Dermis blood vessel endothelial cell (primary cell): ENCODE results near the gene OR52N4. TPM values are rescaled to one million over a fixed set of nuclear protein-coding genes. Genes with fewer than 3 reads are reported as not detected.
"Not testable (repeated sequence)": the region's sequence is repeated elsewhere in the genome, so short reads cannot be mapped to it uniquely, and the experiment has no call there.

Experiments
- DNase-seq: peaks from one replicate; pipeline ENCODE4 v3.0.0; 2010
- total RNA-seq: library from RNA; depleted of rRNA; stranded (reverse); fragments of >200 nt; gene quantifications from 2 replicates; pipeline ENCODE4 v1.2.3, GENCODE V29; 2014

OR52N4 gene
- 0.17 TPM in 1 of 2 replicates, not detected in the other for total RNA-seq

DNA sequence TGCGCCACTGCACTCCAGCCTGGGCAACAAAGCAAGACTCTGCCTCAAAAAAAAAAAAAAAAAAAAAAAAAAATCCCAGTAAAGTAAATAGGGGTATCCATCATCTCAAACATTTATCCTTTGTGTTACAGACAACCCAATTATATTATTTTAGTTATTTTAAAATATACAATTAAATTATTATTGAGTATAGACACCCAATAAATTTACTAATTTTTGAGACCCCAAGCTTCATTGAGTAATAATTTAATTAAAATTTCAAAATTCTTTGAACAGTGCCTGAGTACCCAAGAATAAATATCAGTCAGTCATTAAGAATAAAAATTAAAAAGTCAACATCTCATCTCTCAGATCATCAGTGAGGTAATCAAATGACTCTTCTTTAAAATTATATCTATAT, at the start of gene OR52N4:
Gene OR52N4 (plus strand): TSS at position 301 of the 400 bp plus-strand sequence. CDS start 498 bp downstream, outside the sequence.
- DNase-seq = no peak

DNA sequence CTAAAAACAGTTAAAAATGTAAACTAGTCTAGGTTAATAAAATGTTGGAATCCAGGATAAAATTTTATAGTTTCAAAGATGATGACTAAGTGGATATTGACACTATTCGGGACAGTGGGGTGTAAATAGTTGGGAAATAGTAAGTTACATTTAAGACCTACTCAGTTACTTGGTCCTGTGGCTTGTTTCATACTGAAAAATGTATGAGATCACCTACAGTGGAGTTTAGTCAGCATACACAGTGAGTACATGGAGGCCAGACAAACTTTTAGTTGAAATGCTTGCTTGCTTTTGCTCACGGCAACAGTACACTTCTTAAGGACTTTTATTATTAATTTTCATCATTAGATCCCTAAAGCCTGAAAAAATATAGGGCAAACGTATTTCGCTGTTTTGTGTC, 48.4 kb upstream of the OR52N4 start:
- DNase-seq = no peak

DNA sequence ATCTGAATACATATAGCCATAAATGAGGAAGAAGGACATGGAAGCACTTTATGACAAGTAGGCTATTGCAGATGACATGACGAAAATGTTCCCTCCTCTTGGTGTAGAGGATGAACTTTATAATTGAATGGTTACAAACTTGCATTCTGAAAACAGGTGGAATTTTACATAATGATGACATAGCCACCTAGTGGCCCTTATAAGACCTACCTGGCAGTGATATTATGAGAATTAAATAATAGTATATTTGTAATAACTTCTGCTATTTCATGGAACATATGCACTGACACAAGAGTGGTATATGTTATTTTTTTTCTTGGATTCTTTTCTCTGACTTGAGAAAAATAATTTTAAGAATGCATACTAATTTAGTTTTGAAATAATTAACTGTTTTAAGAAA, 41.5 kb upstream of the OR52N4 start:
- DNase-seq = peak; percentile 36

DNA sequence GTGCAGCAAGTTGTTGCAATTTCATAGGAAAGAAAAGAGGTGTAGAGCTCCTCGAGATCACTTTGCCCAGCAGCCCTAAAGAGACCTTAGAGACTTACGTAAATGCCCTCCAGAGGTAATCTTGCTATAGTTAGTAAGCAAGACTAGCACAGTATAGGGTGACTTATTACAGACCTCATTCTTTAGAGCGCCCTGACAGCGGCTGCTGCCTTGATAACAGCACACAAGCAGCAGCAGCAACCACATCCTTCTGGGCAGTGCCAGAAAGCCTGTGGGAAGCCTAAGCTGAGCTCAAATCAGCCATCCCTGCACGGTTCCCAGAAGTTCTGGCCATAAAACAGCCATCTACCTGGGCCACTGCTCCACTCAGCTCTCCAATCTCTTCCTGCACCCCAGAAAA, 40.3 kb upstream of the OR52N4 start:
- DNase-seq = no peak

DNA sequence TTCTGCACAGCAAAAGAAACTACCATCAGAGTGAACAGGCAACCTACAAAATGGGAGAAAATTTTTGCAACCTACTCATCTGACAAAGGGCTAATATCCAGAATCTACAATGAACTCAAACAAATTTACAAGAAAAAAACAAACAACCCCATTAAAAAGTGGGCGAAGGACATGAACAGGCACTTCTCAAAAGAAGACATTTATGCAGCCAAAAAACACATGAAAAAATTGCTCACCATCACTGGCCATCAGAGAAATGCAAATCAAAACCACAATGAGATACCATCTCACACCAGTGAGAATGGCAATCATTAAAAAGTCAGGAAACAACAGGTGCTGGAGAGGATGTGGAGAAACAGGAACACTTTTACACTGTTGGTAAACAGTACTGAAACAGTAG, 37.5 kb upstream of the OR52N4 start:
- not testable (repeated sequence) for DNase-seq

DNA sequence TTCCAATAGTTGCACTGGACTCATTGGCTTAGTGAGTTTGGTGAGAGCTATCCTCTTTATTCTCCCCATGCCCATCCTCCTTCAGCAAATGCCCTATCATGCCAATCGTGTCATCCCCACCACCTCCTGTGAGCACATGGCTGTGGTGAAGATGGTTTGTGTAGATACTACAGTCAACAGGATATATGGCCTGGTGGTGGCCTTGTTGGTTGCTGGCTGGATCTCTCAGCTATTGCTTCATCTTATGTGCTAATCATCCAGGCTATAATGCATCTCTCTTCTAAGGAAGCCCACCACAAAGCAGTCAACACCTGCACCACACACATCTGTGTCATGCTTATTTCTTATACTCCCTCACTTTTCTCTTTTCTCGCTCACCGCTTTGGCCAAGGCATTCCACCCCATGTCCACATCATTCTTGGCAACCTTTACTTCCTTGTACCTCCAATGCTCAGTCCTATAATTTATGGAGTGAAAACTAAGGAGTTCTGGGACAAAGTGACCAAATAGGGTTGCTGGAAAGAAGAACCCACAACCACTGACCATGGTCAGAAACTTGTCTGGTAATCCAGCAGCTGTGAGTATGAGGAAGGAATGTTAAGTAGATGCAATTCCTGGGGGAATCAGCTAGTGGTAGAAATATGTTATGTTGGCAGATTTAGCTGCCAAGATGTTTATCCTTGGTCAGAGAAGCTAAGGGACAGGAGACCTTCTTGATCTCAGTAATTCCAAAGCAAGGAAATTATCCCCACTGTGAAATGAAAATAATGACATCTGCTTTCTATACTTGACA, 34.1 kb upstream of the OR52N4 start:
- no peak for DNase-seq

DNA sequence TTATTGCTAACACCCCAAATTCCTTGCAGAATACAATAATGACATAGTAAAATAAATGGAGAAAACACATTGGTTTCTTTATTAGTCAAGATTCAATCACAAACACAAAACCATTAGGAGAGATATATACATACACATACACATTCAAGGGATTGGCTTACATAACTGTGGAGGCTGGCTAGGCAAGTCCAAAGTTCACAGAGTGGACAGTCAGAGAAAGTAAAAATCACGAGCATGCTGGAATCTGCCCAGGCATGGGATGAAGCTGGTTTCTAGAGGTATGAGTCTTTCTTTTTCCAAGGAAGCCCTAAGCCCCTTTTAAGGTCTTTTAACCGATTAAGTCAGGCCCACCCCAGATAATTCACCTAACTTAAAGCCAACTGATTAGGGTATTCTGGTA, 31.4 kb upstream of the OR52N4 start:
- DNase-seq = no peak

DNA sequence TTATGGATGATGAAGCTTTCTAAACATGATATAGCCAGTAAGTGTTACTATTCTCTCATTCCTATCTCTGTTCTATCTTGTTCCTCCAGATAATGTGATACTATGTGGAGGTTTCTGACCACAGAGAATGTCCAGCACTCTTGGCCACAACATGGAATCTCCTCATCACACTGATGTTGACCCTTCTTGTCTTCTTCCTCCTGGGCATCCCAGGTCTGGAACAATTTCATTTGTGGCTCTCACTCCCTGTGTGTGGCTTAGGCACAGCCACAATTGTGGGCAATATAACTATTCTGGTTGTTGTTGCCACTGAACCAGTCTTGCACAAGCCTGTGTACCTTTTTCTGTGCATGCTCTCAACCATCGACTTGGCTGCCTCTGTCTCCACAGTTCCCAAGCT, 27.7 kb upstream of the OR52N4 start:
- no peak for DNase-seq

DNA sequence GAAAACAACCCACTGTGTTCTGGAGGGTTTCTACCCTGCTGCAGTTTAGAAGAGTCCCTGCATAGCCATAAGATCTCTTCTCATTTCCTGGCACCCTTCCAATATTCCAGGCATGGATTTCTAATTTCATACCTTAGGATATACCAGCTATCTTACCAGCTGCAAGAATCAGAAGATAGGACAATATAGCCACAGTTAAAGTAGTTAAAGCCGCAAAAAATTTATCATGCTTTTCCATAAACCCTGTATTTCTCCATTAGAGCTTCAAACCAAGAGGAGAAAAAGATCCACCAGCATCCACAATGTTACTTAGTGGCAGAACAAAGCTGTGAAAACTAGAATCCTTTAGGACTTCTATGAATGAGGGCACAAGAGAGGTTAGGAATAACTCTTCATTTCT, 26.4 kb upstream of the OR52N4 start:
- no peak for DNase-seq

DNA sequence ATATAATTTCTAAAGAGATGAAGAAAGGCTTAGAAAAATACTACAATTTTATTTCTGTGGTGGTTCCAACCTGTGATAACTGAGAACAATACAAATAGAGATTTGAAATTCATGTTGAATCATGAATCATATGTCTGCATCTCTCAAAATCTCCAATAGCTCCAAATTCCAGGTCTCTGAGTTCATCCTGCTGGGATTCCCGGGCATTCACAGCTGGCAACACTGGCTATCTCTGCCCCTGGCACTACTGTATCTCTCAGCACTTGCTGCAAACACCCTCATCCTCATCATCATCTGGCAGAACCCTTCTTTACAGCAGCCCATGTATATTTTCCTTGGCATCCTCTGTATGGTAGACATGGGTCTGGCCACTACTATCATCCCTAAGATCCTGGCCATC, 17.6 kb upstream of the OR52N4 start, which contains the start of gene OR56B1:
Gene OR56B1 (plus strand): TSS at position 53 of the 400 bp plus-strand sequence. CDS start 69 bp downstream, at position 122.
- DNase-seq = no peak

DNA sequence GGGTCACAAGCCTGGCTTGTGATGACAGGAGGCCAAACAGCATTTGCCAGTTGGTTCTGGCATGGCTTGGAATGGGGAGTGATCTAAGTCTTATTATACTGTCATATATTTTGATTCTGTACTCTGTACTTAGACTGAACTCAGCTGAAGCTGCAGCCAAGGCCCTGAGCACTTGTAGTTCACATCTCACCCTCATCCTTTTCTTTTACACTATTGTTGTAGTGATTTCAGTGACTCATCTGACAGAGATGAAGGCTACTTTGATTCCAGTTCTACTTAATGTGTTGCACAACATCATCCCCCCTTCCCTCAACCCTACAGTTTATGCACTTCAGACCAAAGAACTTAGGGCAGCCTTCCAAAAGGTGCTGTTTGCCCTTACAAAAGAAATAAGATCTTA, 17.0 kb upstream of the OR52N4 start:
- DNase-seq = no peak

DNA sequence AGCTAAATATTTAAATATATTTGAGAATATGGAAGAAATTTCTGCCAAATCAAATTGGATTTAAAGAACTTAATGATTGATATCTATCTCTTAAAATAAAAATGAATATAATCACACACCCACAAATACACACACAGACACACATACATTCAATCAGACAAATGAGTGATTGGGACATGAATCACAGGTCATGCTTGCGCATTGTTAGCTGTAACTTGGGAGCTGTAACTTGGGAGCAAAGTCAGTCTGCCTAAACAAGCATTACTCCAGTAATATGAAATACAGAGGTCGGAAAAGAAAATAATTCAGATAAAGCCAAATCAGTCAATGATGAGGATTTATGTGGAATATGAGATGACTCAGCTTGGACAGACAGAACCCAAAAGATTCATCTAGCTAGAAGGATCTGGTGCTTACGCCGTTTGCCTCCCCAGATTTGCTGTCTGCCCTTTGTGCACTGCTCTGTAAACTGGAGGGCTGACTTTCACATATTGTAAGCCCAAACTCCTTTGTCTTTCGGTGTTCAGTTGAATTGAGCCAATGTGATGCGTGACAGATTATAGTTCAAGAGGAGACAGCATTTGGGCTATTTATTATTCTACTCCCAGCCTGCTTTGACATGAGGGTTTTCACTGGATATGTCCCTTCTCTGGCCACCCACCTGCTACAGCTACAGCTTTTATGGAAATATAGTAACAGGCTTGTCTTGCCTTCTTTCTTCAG, 16.2 kb upstream of the OR52N4 start:
- no peak for DNase-seq

DNA sequence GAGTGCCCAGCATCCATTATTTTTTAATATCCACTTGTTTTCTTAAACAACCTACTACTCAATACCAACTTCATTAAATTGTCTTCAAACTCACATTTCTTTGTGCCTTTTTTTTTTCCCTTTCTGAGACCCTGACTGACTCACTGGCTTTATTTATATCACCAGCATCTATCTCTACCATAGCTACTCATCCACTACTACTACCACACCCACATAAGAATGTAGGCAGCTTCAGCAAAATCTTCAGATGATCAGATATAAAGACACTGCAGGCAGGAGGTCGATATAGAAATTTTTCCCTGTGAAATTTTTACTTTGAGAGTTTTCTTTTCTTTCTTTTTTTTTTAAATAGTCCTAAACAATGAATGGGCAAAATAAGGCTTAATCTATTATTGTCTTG, 15.6 kb upstream of the OR52N4 start:
- DNase-seq = no peak

DNA sequence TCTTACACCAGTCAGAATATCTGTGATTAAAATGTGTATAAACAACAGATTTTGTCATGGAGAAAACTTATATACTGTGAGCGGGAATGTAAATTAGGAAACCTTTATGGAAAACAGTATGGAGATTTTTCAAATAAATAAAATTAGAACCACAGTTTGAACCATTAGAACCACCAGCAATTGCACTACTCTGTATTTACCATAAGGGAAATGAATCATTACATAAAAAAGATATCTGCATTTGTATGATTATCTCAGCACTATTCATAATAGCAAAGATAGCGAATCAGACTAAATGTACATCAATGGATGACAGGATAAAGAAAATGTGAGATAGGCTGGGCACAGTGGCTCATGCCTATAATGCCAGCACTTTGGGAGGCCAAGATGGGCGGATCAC, 7.4 kb upstream of the OR52N4 start:
- no peak for DNase-seq

DNA sequence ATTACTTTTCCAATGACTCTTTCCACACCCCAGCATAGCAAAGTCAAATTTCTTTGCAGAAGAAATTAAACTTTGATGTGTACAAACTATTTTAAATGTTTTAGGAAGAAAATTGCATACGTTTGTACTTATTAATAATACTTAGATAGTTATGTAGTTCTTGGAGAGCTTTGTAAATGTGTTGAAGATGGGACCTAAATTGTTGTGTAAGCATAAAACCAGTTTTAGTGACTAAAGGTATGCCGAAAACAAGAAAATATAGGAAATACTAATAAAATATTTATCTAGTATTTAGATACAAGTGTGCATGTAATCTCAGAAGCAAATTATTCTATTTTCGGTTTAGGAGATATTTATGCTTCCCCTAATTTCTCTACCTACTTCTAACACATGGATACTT, 4.2 kb upstream of the OR52N4 start:
- DNase-seq = no peak

DNA sequence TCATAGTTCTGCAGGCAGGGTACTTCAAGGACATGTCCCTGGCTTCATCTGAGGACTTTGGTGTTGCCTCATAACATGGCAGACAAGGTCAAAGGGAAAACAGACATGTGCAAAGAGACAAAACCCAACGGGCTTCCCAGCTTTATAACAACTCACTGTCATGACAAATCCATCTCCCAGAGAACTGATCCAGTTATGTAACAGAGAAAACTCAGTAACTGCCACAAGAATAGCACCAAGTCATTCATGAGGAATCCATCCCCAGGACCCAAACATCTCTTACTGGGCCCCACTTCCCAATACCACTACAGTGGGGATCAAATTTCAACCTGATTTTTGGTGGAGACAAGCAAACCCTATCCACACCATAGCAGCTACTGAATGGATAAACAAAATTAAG, 13.0 kb downstream of the OR52N4 start:
- DNase-seq = no peak

DNA sequence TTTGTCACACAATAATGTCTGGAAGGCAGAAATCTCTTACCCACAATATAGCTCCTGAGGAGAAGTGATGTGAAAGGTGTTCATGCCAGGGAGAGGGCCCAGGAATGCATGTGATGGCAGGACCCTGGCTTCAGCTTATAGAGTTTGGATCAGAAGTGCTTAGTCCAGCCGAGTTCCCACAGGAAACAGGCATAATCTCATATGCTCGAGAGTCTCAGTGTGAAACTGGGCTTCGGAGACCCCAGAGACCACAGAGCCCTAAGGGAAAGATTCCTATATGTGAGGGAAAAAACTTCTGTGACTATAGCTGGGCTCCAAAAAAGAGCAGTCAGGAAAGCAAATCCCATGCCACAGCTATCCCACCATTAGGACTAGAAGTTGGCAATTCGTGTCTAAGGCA, 29.2 kb downstream of the OR52N4 start, which contains the start of gene OR52N5:
Gene OR52N5 (minus strand): TSS at position 101 of the 400 bp plus-strand sequence. CDS start 4,721 bp downstream, outside the sequence.
- no peak for DNase-seq

DNA sequence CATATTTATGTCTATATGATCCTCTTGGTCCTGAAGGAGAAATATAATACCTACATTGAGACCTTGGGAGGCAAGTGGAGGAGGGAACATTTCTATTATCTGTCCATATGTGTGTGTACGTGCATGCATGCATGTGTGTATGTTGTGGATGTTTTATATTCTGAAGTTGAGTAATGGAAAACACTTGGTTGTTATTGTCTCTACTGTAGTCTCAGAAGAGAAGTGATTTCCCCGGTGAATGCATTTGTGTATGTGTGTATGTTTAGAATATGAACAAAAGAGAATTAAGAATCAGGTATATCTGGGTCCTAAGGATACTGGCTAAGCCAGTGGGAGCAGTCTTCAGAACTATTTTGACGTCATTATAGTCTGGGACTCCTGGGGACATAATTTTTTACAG, 37.1 kb downstream of the OR52N4 start, which contains the start of gene OR52N1:
Gene OR52N1 (minus strand): TSS at position 101 of the 400 bp plus-strand sequence. CDS start 2,449 bp downstream, outside the sequence.
- DNase-seq = no peak

DNA sequence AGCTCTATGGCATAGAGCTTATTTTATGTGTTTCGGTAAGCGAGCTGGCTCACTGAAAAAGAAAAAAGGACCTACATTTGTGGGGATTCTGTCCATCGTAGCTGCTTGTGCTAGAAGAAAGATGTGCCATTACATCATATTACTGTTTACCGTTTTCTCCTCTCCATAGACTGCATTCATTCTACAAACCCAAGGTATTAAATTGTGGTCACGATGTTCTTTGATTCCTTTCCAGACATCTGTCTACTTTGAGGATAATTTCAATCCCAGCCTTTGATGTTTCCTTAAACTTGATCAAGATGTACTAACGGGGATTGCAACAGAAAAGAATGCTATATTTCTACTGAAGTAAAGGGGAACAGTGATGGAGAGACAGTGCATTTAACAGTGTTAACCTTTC, 42.5 kb downstream of the OR52N4 start:
- DNase-seq = no peak

DNA sequence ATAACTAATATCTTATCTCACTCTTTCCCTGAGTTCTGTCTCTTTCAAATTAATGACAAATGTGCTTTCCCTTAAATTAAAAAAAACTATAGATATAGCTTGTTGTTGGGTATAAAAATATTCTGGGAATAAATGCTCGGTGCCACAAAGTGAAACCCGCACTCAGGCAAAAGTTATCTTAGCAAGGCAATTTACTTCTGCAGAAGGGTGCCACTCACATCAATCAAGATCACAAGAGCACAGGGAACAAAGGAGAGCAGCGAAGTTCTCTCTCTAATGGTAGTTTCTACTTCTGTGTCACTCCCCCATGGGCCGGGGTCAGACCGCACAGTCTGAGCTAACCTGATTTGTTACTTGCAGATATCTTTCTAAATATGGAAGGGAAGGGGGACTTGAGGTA, 49.9 kb downstream of the OR52N4 start:
- DNase-seq = no peak
